Lower leg skin (tissue), 3 donors: Measurements from ENCODE around the gene POFUT2.

Source experiments
- POLR2A ChIP-seq, 2 donors: fragments of 450-650 bp; IDR thresholded peaks; one replicate each; pipeline ENCODE4 v1.6.1; 2016 to 2017; ENCODE audit warnings: antibody characterized with exemption in 2 of 2, mild to moderate bottlenecking in 1 of 2, moderate library complexity in 1 of 2
- TF ChIP-seq, protein P1 (sequence below), 3 donors: fragments of 450-650 bp; IDR thresholded peaks; one replicate each; pipeline ENCODE4 v1.5.1; 2016; ENCODE audit warnings: antibody characterized with exemption in 3 of 3, mild to moderate bottlenecking in 3 of 3, moderate library complexity in 2 of 3

GRCh38 chr21:45325206-45326168, 37.8 kb upstream of the POFUT2 start:
- TF ChIP-seq, protein P1, sequence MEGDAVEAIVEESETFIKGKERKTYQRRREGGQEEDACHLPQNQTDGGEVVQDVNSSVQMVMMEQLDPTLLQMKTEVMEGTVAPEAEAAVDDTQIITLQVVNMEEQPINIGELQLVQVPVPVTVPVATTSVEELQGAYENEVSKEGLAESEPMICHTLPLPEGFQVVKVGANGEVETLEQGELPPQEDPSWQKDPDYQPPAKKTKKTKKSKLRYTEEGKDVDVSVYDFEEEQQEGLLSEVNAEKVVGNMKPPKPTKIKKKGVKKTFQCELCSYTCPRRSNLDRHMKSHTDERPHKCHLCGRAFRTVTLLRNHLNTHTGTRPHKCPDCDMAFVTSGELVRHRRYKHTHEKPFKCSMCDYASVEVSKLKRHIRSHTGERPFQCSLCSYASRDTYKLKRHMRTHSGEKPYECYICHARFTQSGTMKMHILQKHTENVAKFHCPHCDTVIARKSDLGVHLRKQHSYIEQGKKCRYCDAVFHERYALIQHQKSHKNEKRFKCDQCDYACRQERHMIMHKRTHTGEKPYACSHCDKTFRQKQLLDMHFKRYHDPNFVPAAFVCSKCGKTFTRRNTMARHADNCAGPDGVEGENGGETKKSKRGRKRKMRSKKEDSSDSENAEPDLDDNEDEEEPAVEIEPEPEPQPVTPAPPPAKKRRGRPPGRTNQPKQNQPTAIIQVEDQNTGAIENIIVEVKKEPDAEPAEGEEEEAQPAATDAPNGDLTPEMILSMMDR (IDR thresholded peaks at IDR 0.05) = no peak
- TF ChIP-seq POLR2A (IDR thresholded peaks at IDR 0.05) = no peak
